GM12878 (cell line): Measurements from ENCODE around the gene RPUSD2. TPM values are rescaled to one million over a fixed set of nuclear protein-coding genes. Genes with fewer than 3 reads are reported as not detected.

Experiments
- ATAC-seq: fragments of 200-7000 bp; cut with Tn5 transposase; 3 replicates; pipeline ENCODE4 v1.9.1; 2020; ENCODE audit warnings: mild to moderate bottlenecking, moderate library complexity
- BruUV-seq: library from RNA; stranded (reverse); fragments of 400-500 nt; replicated peaks from 2 replicates; lab custom pipeline; 2021; lab: Mats Ljungman, UMichigan
- CTCF ChIA-PET: fragments of 300-600 bp; sonication (Branson Sonifier 250); formaldehyde crosslinking; extraction: SDS; loops from one replicate; lab custom pipeline; 2021; ENCODE audit warnings: inconsistent platforms; lab: Yijun Ruan, JAX
- POLR2A ChIA-PET: fragments of 350-600 bp; formaldehyde crosslinking; extraction: SDS; loops from one replicate; lab custom pipeline; 2021; ENCODE audit warnings: inconsistent platforms; lab: Charles Lee
- RAD21 ChIA-PET: fragments of 300-600 bp; sonication (Branson Sonifier 250); formaldehyde crosslinking; loops from one replicate; lab custom pipeline; 2023; ENCODE audit warnings: antibody characterized with exemption; ENCODE audit not compliant: unreplicated experiment; lab: Charles Lee
- SMC1A ChIA-PET: fragments of 300-600 bp; sonication (Branson Sonifier 250); formaldehyde crosslinking; loops from one replicate; lab custom pipeline; 2023; ENCODE audit not compliant: unreplicated experiment, uncharacterized antibody; lab: Charles Lee
- DNase-seq: peaks from one replicate; pipeline ENCODE4 v3.0.0-alpha.2; 2011; ENCODE audit warnings: low read depth, low spot score
- FAIRE-seq: peaks from 3 replicates; lab custom pipeline; 2011; peaks lifted over from hg19 to GRCh38; lab: Jason Lieb, UNC
- H2AFZ ChIP-seq: 2 replicates; pipeline ENCODE4 v1.6.0; 2011; ENCODE audit warnings: low read depth, low read length, control low read depth; ENCODE audit not compliant: control insufficient read depth
- H3K27ac ChIP-seq: 2 replicates; pipeline ENCODE4 v1.5.1; 2011; ENCODE audit warnings: control low read depth; ENCODE audit not compliant: control insufficient read depth, insufficient read depth
- H3K27me3 ChIP-seq, 2 experiments: replicated peaks in 1 of 2; 2 replicates each; pipeline versions ENCODE4 v1.6.0 to v1.6.1; 2011; ENCODE audit warnings: low read length in 1 of 2; ENCODE audit not compliant: control insufficient read depth in 2 of 2, insufficient read depth in 2 of 2
- H3K36me3 ChIP-seq, 2 experiments: 2 replicates each; pipeline ENCODE4 v1.5.1; 2011; ENCODE audit warnings: low read length in 1 of 2; ENCODE audit not compliant: control insufficient read depth in 2 of 2, insufficient read depth in 2 of 2
- H3K4me1 ChIP-seq: 2 replicates; pipeline ENCODE4 v1.6.1; 2011; ENCODE audit warnings: mild to moderate bottlenecking, low read length, moderate library complexity, mixed read lengths; ENCODE audit not compliant: control insufficient read depth, insufficient read depth
- H3K4me2 ChIP-seq: 2 replicates; pipeline ENCODE4 v1.6.0; 2011; ENCODE audit warnings: control low read depth; ENCODE audit not compliant: control insufficient read depth, insufficient read depth
- H3K4me3 ChIP-seq: fragments of 200-600 bp; sonication (generic); 2 replicates; pipeline ENCODE4 v1.5.1; 2016
- H3K79me2 ChIP-seq: 2 replicates; pipeline ENCODE4 v1.6.0; 2011; ENCODE audit warnings: low read length; ENCODE audit not compliant: control insufficient read depth, insufficient read depth
- H3K9ac ChIP-seq: 2 replicates; pipeline ENCODE4 v1.8.0; 2011; ENCODE audit warnings: low read length, control low read depth, mixed read lengths; ENCODE audit not compliant: control insufficient read depth, insufficient read depth
- H3K9me3 ChIP-seq: replicated peaks from 3 replicates; pipeline ENCODE4 v1.5.1; 2011; ENCODE audit warnings: mild to moderate bottlenecking, low read length; ENCODE audit not compliant: control insufficient read depth, insufficient read depth
- H4K20me1 ChIP-seq: 2 replicates; pipeline ENCODE4 v1.6.0; 2011; ENCODE audit not compliant: control insufficient read depth, insufficient read depth
- ATF2 ChIP-seq: IDR thresholded peaks from 2 replicates; pipeline ENCODE4 v1.6.1; 2012; ENCODE audit warnings: low read length, inconsistent platforms
- BHLHE40 ChIP-seq, 2 experiments: fragments of 450-650 bp in 1 of 2; IDR thresholded peaks; 2 replicates each; pipeline ENCODE4 v1.6.1; 2011 to 2017; ENCODE audit warnings: low read depth in 2 of 2, borderline replicate concordance in 1 of 2, improper control_type of control experiment in 1 of 2, low read length in 1 of 2, mild to moderate bottlenecking in 1 of 2
- CREB1 ChIP-seq: IDR thresholded peaks from 2 replicates; pipeline ENCODE4 v1.6.1; 2012; ENCODE audit warnings: low read depth, mild to moderate bottlenecking, inconsistent platforms
- GATAD2B ChIP-seq: fragments of 450-650 bp; conservative IDR thresholded peaks from 2 replicates; pipeline ENCODE4 v1.6.1; 2017; ENCODE audit warnings: low read depth, mild to moderate bottlenecking, moderate library complexity
- HDGF ChIP-seq: fragments of 450-650 bp; IDR thresholded peaks from 2 replicates; pipeline ENCODE4 v1.6.1; 2016; ENCODE audit warnings: antibody characterized with exemption
- IKZF1 ChIP-seq: fragments of 450-650 bp; conservative IDR thresholded peaks from 2 replicates; pipeline ENCODE4 v1.6.1; 2017; ENCODE audit warnings: antibody characterized with exemption, mild to moderate bottlenecking
- IKZF2 ChIP-seq, 2 experiments: fragments of 450-650 bp; IDR thresholded peaks; 2 replicates each; pipeline ENCODE4 v1.6.1; 2017; ENCODE audit warnings: mild to moderate bottlenecking in 2 of 2, moderate library complexity in 2 of 2
- KDM1A ChIP-seq: fragments of 200-600 bp; sonication (generic); IDR thresholded peaks from 2 replicates; pipeline ENCODE4 v1.6.1; 2016; ENCODE audit warnings: borderline replicate concordance
- POLR2AphosphoS5 ChIP-seq: IDR thresholded peaks from 2 replicates; pipeline ENCODE4 v1.6.1; 2011; ENCODE audit warnings: mild to moderate bottlenecking, low read length, inconsistent platforms
- RAD51 ChIP-seq: fragments of 450-650 bp; IDR thresholded peaks from 2 replicates; pipeline ENCODE4 v1.6.1; 2016; ENCODE audit warnings: moderate library complexity, mild to moderate bottlenecking, inconsistent platforms
- RFX5 ChIP-seq: IDR thresholded peaks from 2 replicates; pipeline ENCODE4 v1.6.1; 2011; ENCODE audit warnings: low read depth, low read length, improper control_type of control experiment
- SMAD5 ChIP-seq: IDR thresholded peaks from 2 replicates; pipeline ENCODE4 v1.6.1; 2016; ENCODE audit warnings: antibody characterized with exemption, low read depth
- SP1 ChIP-seq: IDR thresholded peaks from one replicate; pipeline ENCODE4 v1.6.1; 2011; ENCODE audit warnings: low read depth, low read length
- SRF ChIP-seq, 2 experiments: IDR thresholded peaks; 2 replicates each; pipeline ENCODE4 v1.6.1; 2011; ENCODE audit warnings: low read depth in 2 of 2, low read length in 2 of 2, mild to moderate bottlenecking in 1 of 2, moderate library complexity in 1 of 2
- TAF1 ChIP-seq: IDR thresholded peaks from 2 replicates; pipeline ENCODE4 v1.6.1; 2011; ENCODE audit warnings: mild to moderate bottlenecking, low read depth, low read length, borderline replicate concordance
- TBL1XR1 ChIP-seq: IDR thresholded peaks from 2 replicates; pipeline ENCODE4 v1.6.1; 2012; ENCODE audit warnings: low read depth, low read length, improper control_type of control experiment
- ZBTB40 ChIP-seq: fragments of 450-650 bp; IDR thresholded peaks from 2 replicates; pipeline ENCODE4 v1.6.1; 2016; ENCODE audit warnings: mild to moderate bottlenecking, moderate library complexity, borderline replicate concordance
- whole genome bisulfite sequencing: methylation state at CpG from one replicate; pipeline ENCODE4 v1.1.6; 2016; ENCODE audit warnings: low lambda C conversion rate; ENCODE audit not compliant: insufficient replicate concordance, insufficient coverage; ENCODE audit errors: missing lambda C conversion rate; 5-methylcytosine and 5-hydroxymethylcytosine counted together
- in situ Hi-C: fragments of 300-500 bp; cut with MboI; formaldehyde crosslinking; loops from 9 replicates; pipeline ENCODE4 v1.14.3; 2018; ENCODE audit warnings: mixed read lengths
- intact Hi-C: fragments of 100-400 bp; cut with micrococcal nuclease; formaldehyde crosslinking; loops from one replicate; pipeline ENCODE4 v1.14.2; 2022; ENCODE audit not compliant: unreplicated experiment
- polyA plus RNA-seq, 11 experiments: library from polyadenylated mRNA; depleted of rRNA in 4 of 11; unstranded in 6 of 11; stranded (reverse) in 5 of 11; fragments of >200 nt; fragmentation: Nextera tagmentation in 4 of 11; fragmentation: Illumina TruSeq in 1 of 11; extraction: Ambion mirVana in 4 of 11; extraction: Trizol in 1 of 11; gene quantifications; 1 replicate in 1 of 11; 2 replicates in 10 of 11; pipeline versions ENCODE4 v1.2.1 to v1.2.3, GENCODE V29; 2011 to 2016; ENCODE audit warnings: inconsistent platforms in 2 of 11, missing spikeins in 2 of 11, low read depth in 1 of 11
- total RNA-seq, 4 experiments: library from RNA; depleted of rRNA in 3 of 4; stranded (reverse); fragments of >200 nt in 3 of 4; fragmentation: Illumina TruSeq in 1 of 4; extraction: Trizol in 1 of 4; gene quantifications; 2 replicates each; pipeline versions ENCODE4 v1.2.1 to v1.2.3, GENCODE V29; 2013 to 2021

RPUSD2 gene
- total and polyA plus RNA-seq, 10 of the 15 experiments (the other 5 are each of a cell fraction or from before 2014, with no cell fraction given): 4.0 to 33.3 (median 18.5) TPM

GRCh38 chr15:40563426-40563825, 5.7 kb upstream of the RPUSD2 start (continued):
- TF ChIP-seq ZBTB40: no peak

GRCh38 chr15:40564591-40565332, 4.3 kb upstream of the RPUSD2 start, which contains the start of gene CCDC32:
Gene CCDC32, minus strand, starts transcription at chr15:40565042. Its CDS starts 2,027 bp downstream, at chr15:40563015.
- Histone ChIP-seq H2AFZ (peak within 1 kb of the TSS; percentile 89), H3K9ac (peak within 1 kb of the TSS; percentile 99), H3K27me3 (no peaks in the 10 kb centered on the region), H4K20me1 (no peaks in the 10 kb centered on the region), H3K4me3 (peak within 1 kb of the TSS; percentile 82), H3K79me2 (peaks cover 46% of the 10 kb centered on the region), H3K27ac (peak within 1 kb of the TSS; percentile 97), H3K36me3 (peaks cover 0 to 10% of the 10 kb centered on the region in 2 experiments; a peak in 1 of 4 replicates), H3K9me3 (no peaks in the 10 kb centered on the region; the same call in 2 of the 3 replicates), H3K4me1 (peaks cover 8% of the 10 kb centered on the region), H3K4me2 (peak within 1 kb of the TSS; percentile 46)
- WGBS: under 1% methylated on average over 40 of the region's 40 CpGs
- ChIA-PET SMC1A (interaction anchor here (0.7 to 4.2 kb wide), 17 partner anchors 8 to 200 kb away, joined by 3 to 60 read pairs (median 3); no protein-coding TSS in a partner anchor), POLR2A (interaction anchor here (0.5 to 2.7 kb wide), 22 partner anchors 11 to 403 kb away, joined by 3 to 47 read pairs (median 4); partner anchors contain the start of genes DNAJC17, RAD51, VPS18 and ZFYVE19), CTCF (interaction anchor here (0.7 to 4.4 kb wide), 9 partner anchors 12 to 112 kb away, joined by 3 to 56 read pairs (median 6); no protein-coding TSS in a partner anchor), RAD21 (interaction anchor here (0.6 to 2.7 kb wide), 18 partner anchors 11 to 336 kb away, joined by 3 to 39 read pairs (median 5); partner anchors contain the start of genes BAHD1, RAD51 and SPINT1)
- intact Hi-C loops (loop anchor here (2.0 to 5.0 kb wide), 2 partner anchors 14 to 42 kb away; no protein-coding TSS in a partner anchor), in situ Hi-C loops (no loop called here)
- DNase-seq (peak; percentile 97), FAIRE-seq (peak; percentile 98), ATAC-seq (peak; percentile 96)
- TSS peak; percentile 86 for BruUV-seq
- TF ChIP-seq SRF (IDR thresholded peaks at IDR 0.05; ENCODE audit: low read depth in 2 of 2, low read length in 2 of 2) (no peak), KDM1A (no peak), RAD51 (peak; percentile 98), GATAD2B (peak; percentile 43; the same call in 1 of the 2 replicates), HDGF (peak; percentile 96), SMAD5 (peak; percentile 82; the same call in 1 of the 2 replicates), SP1 (peak; percentile 82), IKZF2 (IDR thresholded peaks at IDR 0.05) (peak; percentile 10 to 68; a peak in 2 of 4 replicates), POLR2AphosphoS5 (peak; percentile 95), CREB1 (peak; percentile 89), TBL1XR1 (peak; percentile 33; the same call in 1 of the 2 replicates), TAF1 (0 out of 2 replicates have a peak, but pooled peaks have one; percentile 78), RFX5 (peak; percentile 85), IKZF1 (peak; percentile 76; the same call in 1 of the 2 replicates), ATF2 (no peak), BHLHE40 (IDR thresholded peaks at IDR 0.05; ENCODE audit: borderline replicate concordance in 1 of 2, low read depth in 2 of 2, low read length in 1 of 2) (peak; percentile 92 to 94)
